HCT116 (cell line): ENCODE data around the gene DTD1. TPM values are rescaled to one million over a fixed set of nuclear protein-coding genes. Genes with fewer than 3 reads are reported as not detected.

ENCODE experiments used
- ATAC-seq: fragments of 200-7000 bp; cut with Tn5 transposase; 2 replicates; pipeline ENCODE4 v1.9.1; 2020; ENCODE audit warnings: mild to moderate bottlenecking, moderate library complexity
- BruUV-seq: library from RNA; stranded (reverse); fragments of 400-500 nt; replicated peaks from 2 replicates; lab custom pipeline; 2021; lab: Mats Ljungman, UMichigan
- CTCF ChIA-PET: fragments of 300-600 bp; sonication (Branson Sonifier 250); formaldehyde crosslinking; loops from one replicate; lab custom pipeline; 2021; ENCODE audit warnings: antibody characterized with exemption; lab: Charles Lee
- POLR2A ChIA-PET: fragments of 300-600, 350-600 bp; sonication (Branson Sonifier 250); formaldehyde crosslinking; loops from one replicate; lab custom pipeline; 2021; ENCODE audit warnings: antibody characterized with exemption; lab: Charles Lee
- RAD21 ChIA-PET, 2 experiments: fragments of 300-600 bp; sonication (Branson Sonifier 250); formaldehyde crosslinking; loops; one replicate each; lab custom pipeline; 2023; ENCODE audit warnings: low total read pairs in 2 of 2; ENCODE audit not compliant: uncharacterized antibody in 2 of 2, unreplicated experiment in 2 of 2, low non-redundant PET in 1 of 2; lab: Charles Lee
- DNase-seq: peaks from one replicate; pipeline ENCODE4 v3.0.0-alpha.2; 2010; ENCODE audit warnings: low read depth, low spot score
- H2AFZ ChIP-seq: fragments of 200-600 bp; shearing (Covaris generic), sonication (generic); 2 replicates; pipeline ENCODE4 v1.6.1; 2017; ENCODE audit warnings: low read depth, mixed run types, mixed read lengths, antibody characterized with exemption, low read length; ENCODE audit not compliant: poor library complexity, severe bottlenecking
- H3K27ac ChIP-seq: 2 replicates; pipeline ENCODE4 v1.5.1; 2012; ENCODE audit warnings: low read depth, low read length
- H3K27me3 ChIP-seq: fragments of 200-600 bp; sonication (generic); 2 replicates; pipeline ENCODE4 v1.6.1; 2016; ENCODE audit warnings: mixed run types, low read length, mixed read lengths; ENCODE audit not compliant: insufficient read depth
- H3K36me3 ChIP-seq, 2 experiments: fragments of 200-500 bp in 1 of 2; fragments of 200-600 bp in 1 of 2; sonication (Bioruptor generic) in 1 of 2; sonication (generic) in 1 of 2; 2 replicates each; pipeline versions ENCODE4 v1.5.1 to v1.6.1; 2014 to 2016; ENCODE audit warnings: low read length in 2 of 2, inconsistent platforms in 1 of 2, mixed read lengths in 1 of 2, mixed run types in 1 of 2; ENCODE audit not compliant: insufficient read depth in 2 of 2, control insufficient read depth in 1 of 2
- H3K4me1 ChIP-seq, 2 experiments: fragments of 200-600 bp in 1 of 2; sonication (generic) in 1 of 2; 2 replicates each; pipeline versions ENCODE4 v1.5.1 to v1.6.1; 2012 to 2017; ENCODE audit warnings: low read length in 2 of 2, inconsistent platforms in 1 of 2, mild to moderate bottlenecking in 1 of 2, mixed read lengths in 1 of 2, mixed run types in 1 of 2, moderate library complexity in 1 of 2; ENCODE audit not compliant: insufficient read depth in 2 of 2, control insufficient read depth in 1 of 2
- H3K4me2 ChIP-seq: fragments of 200-600 bp; sonication (generic); 2 replicates; pipeline ENCODE4 v1.6.1; 2017; ENCODE audit warnings: mixed run types, low read length, mixed read lengths
- H3K4me3 ChIP-seq, 2 experiments: fragments of 200-600 bp in 1 of 2; sonication (generic) in 1 of 2; replicated peaks in 1 of 2; 2 replicates each; pipeline ENCODE4 v1.5.1; 2011 to 2016; ENCODE audit warnings: low read length in 2 of 2, control low read depth in 1 of 2, low read depth in 1 of 2, mild to moderate bottlenecking in 1 of 2, mixed read lengths in 1 of 2, mixed run types in 1 of 2
- H3K79me2 ChIP-seq: fragments of 200-600 bp; sonication (generic); 2 replicates; pipeline ENCODE4 v1.6.1; 2017; ENCODE audit warnings: mild to moderate bottlenecking, mixed run types, low read length, moderate library complexity, mixed read lengths; ENCODE audit not compliant: insufficient read depth
- H3K9ac ChIP-seq: fragments of 200-600 bp; sonication (generic); 2 replicates; pipeline ENCODE4 v1.6.1; 2016; ENCODE audit warnings: low read length, mixed read lengths
- H3K9me2 ChIP-seq: fragments of 200-600 bp; sonication (generic), shearing (Covaris generic); 2 replicates; pipeline ENCODE4 v1.6.1; 2017; ENCODE audit warnings: mixed run types, mild to moderate bottlenecking, moderate library complexity; ENCODE audit not compliant: insufficient read depth
- H3K9me3 ChIP-seq, 2 experiments: fragments of 200-500 bp in 1 of 2; fragments of 200-600 bp in 1 of 2; sonication (Bioruptor generic) in 1 of 2; sonication (generic) in 1 of 2; 2 replicates each; pipeline ENCODE4 v1.6.1; 2014 to 2017; ENCODE audit warnings: low read length in 2 of 2, mixed read lengths in 2 of 2, inconsistent platforms in 1 of 2, low read depth in 1 of 2, mild to moderate bottlenecking in 1 of 2, mixed run types in 1 of 2, moderate library complexity in 1 of 2; ENCODE audit not compliant: control insufficient read depth in 1 of 2, insufficient read depth in 1 of 2
- H4K20me1 ChIP-seq: fragments of 200-600 bp; sonication (generic), shearing (Covaris generic); 2 replicates; pipeline ENCODE4 v1.6.1; 2017; ENCODE audit warnings: mixed run types, mild to moderate bottlenecking, moderate library complexity; ENCODE audit not compliant: insufficient read depth
- ELF1 ChIP-seq: IDR thresholded peaks from 2 replicates; pipeline ENCODE4 v1.6.1; 2012; ENCODE audit warnings: low read depth, borderline replicate concordance
- RAD21 ChIP-seq: IDR thresholded peaks from 2 replicates; pipeline ENCODE4 v1.6.1; 2012; ENCODE audit warnings: low read depth, mild to moderate bottlenecking
- REST ChIP-seq: IDR thresholded peaks from 2 replicates; pipeline ENCODE4 v1.6.1; 2012; ENCODE audit warnings: low read depth
- SIN3A ChIP-seq: IDR thresholded peaks from 2 replicates; pipeline ENCODE4 v1.6.1; 2012; ENCODE audit warnings: low read depth
- YY1 ChIP-seq: IDR thresholded peaks from 2 replicates; pipeline ENCODE4 v1.6.1; 2011; ENCODE audit warnings: low read length, low read depth, moderate library complexity, mild to moderate bottlenecking; ENCODE audit not compliant: insufficient replicate concordance; ENCODE audit errors: extremely low read depth
- ZNF274 ChIP-seq: fragments of 200-500 bp; sonication (Bioruptor generic); IDR thresholded peaks from 2 replicates; pipeline ENCODE4 v1.6.1; 2014; ENCODE audit warnings: mild to moderate bottlenecking, low read depth, low read length, inconsistent platforms
- intact Hi-C: fragments of 100-400 bp; cut with micrococcal nuclease; formaldehyde crosslinking; loops from 2 replicates; pipeline ENCODE4 v1.10.0; 2022
- total RNA-seq: library from RNA; stranded (reverse); gene quantifications from one replicate; pipeline ENCODE4 v1.2.1, GENCODE V29; 2021; ENCODE audit not compliant: unreplicated experiment

The DTD1 gene
- total RNA-seq, 1 experiment from 2014 or later: 54.5 TPM

- Histone ChIP-seq H3K27me3 (no peaks in the 10 kb centered on the region), H3K79me2 (no peaks in the 10 kb centered on the region), H2AFZ (no peak overlapping the region), H3K4me2 (no peak overlapping the region), H3K9me3 (no peaks in the 10 kb centered on the region), H3K27ac (no peak overlapping the region), H4K20me1 (no peaks in the 10 kb centered on the region; the same call in 1 of the 2 replicates), H3K4me3 (no peak overlapping the region), H3K36me3 (no peaks in the 10 kb centered on the region), H3K9ac (no peak overlapping the region)
- ChIA-PET CTCF (no interaction called here), POLR2A (no interaction called here), RAD21 (no interaction called here)
- intact Hi-C loops: no loop called here
- BruUV-seq: no TSS peak
- TF ChIP-seq RAD21 (no peak), SIN3A (no peak), ZNF274 (no peak), YY1 (no peak), ELF1 (no peak), REST (no peak)
- TF ChIP-seq, all 23 proteins: peak for 0
- ATAC-seq (no peak), DNase-seq (no peak)
- Histone ChIP-seq H3K9me2 (no peaks in the 10 kb centered on the region), H3K4me1 (no peaks in the 10 kb centered on the region)
These were observed 166.3 kb downstream of the DTD1 start for GRCh38 chr20:18754030-18754652.
